ENCODE results near the gene STARD3. TPM values are rescaled to one million over a fixed set of nuclear protein-coding genes. Genes with fewer than 3 reads are reported as not detected.

The STARD3 gene
- total and polyA plus RNA-seq, 2 of the 13 experiments (the other 11 are each of a cell fraction or from before 2014, with no cell fraction given) = 34.6 to 100 TPM

DNA sequence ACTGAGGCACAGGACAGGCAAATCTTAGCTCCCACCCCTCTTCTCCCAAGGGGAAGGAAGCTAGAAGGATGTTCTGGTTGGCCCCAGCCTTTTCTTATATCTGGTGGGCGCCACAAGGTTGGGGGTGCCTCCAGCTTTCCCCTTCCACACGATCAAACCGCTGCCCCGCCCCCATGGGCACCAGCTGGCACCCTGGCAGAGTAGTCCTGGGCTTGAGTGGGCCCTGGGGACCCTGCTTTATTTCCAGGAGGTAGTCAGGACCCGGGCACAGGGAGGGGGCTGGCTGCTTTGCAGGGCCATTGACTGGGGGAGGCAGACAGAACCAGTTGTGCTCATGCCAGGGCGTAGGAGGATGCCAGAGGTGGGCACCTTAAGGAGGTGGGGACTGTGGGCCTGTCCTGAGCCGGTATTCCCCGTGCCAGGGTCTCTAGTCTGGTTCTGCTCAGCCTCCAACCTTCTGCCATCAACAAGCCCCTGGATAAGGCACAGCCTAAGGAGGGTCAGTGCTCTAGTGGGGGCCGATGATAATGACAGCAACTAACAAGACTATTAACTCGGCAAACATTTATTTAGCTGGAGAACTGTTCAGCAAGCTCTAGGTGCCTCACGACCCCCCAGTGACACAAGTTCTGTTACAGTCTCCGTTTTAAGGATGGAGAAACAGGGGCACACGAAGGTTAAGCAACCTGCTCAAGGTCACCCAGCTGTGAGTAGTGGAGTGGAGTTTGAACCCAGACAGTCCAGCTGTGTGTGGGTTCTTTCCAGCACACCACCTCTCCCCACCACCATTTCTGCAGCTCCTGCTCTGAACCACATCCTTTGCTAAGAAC is 17.8 kb upstream of the STARD3 start (continued):
- TF ChIP-seq ZHX2 (IDR thresholded peaks at IDR 0.05; ENCODE audit: low read depth) = no peak
- no peak for TF ChIP-seq ZHX2 (CRISPR knock-in tag; IDR thresholded peaks at IDR 0.05; ENCODE audit: borderline replicate concordance)
- no peak for TF ChIP-seq MAFK (conservative IDR thresholded peaks at IDR 0.05 in 1 of 2, IDR thresholded peaks at IDR 0.05 in 1 of 2; ENCODE audit: low read length in 2 of 2)
- peak; percentile 59; the same call in 1 of the 2 replicates for TF ChIP-seq ZBTB7A (CRISPR knock-in tag; IDR thresholded peaks at IDR 0.05)
- TF ChIP-seq, protein P1, sequence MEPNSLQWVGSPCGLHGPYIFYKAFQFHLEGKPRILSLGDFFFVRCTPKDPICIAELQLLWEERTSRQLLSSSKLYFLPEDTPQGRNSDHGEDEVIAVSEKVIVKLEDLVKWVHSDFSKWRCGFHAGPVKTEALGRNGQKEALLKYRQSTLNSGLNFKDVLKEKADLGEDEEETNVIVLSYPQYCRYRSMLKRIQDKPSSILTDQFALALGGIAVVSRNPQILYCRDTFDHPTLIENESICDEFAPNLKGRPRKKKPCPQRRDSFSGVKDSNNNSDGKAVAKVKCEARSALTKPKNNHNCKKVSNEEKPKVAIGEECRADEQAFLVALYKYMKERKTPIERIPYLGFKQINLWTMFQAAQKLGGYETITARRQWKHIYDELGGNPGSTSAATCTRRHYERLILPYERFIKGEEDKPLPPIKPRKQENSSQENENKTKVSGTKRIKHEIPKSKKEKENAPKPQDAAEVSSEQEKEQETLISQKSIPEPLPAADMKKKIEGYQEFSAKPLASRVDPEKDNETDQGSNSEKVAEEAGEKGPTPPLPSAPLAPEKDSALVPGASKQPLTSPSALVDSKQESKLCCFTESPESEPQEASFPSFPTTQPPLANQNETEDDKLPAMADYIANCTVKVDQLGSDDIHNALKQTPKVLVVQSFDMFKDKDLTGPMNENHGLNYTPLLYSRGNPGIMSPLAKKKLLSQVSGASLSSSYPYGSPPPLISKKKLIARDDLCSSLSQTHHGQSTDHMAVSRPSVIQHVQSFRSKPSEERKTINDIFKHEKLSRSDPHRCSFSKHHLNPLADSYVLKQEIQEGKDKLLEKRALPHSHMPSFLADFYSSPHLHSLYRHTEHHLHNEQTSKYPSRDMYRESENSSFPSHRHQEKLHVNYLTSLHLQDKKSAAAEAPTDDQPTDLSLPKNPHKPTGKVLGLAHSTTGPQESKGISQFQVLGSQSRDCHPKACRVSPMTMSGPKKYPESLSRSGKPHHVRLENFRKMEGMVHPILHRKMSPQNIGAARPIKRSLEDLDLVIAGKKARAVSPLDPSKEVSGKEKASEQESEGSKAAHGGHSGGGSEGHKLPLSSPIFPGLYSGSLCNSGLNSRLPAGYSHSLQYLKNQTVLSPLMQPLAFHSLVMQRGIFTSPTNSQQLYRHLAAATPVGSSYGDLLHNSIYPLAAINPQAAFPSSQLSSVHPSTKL (CRISPR knock-in tag; IDR thresholded peaks at IDR 0.05) = peak; percentile 38; the same call in 1 of the 2 replicates
- TF ChIP-seq HIC2 (CRISPR knock-in tag; IDR thresholded peaks at IDR 0.05; ENCODE audit: low read depth) = 0 out of 2 replicates have a peak, but pooled peaks have one; percentile 12
- TF ChIP-seq SALL1 (CRISPR knock-in tag; IDR thresholded peaks at IDR 0.05) = 0 out of 2 replicates have a peak, but pooled peaks have one; percentile 38
- 0 out of 2 replicates have a peak, but pooled peaks have one; percentile 38 for TF ChIP-seq ZSCAN25 (CRISPR knock-in tag; IDR thresholded peaks at IDR 0.05)
- no peak for TF ChIP-seq THAP11 (CRISPR knock-in tag; IDR thresholded peaks at IDR 0.05)
- no peak for TF ChIP-seq CHCHD3 (CRISPR knock-in tag; IDR thresholded peaks at IDR 0.05)
- peak; percentile 48; the same call in 1 of the 2 replicates for TF ChIP-seq TARDBP (CRISPR knock-in tag; IDR thresholded peaks at IDR 0.05)
- TF ChIP-seq, protein P2, sequence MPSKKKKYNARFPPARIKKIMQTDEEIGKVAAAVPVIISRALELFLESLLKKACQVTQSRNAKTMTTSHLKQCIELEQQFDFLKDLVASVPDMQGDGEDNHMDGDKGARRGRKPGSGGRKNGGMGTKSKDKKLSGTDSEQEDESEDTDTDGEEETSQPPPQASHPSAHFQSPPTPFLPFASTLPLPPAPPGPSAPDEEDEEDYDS (CRISPR knock-in tag; IDR thresholded peaks at IDR 0.05) = no peak
- TF ChIP-seq GATAD1 (CRISPR knock-in tag; IDR thresholded peaks at IDR 0.05) = no peak
- TF ChIP-seq ATAD3A (CRISPR knock-in tag; IDR thresholded peaks at IDR 0.05) = no peak
- TF ChIP-seq ZBTB7B (CRISPR knock-in tag; IDR thresholded peaks at IDR 0.05) = peak; percentile 51; the same call in 1 of the 2 replicates
- TF ChIP-seq, protein P3, sequence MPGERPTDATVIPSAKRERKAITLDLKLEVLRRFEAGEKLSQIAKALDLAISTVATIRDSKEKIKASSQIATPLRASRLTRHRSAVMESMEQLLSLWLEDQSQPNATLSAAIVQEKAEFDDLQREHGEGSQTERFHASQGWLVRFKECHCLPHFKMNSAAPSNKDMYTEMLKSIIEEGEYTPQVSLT (CRISPR knock-in tag; IDR thresholded peaks at IDR 0.05; ENCODE audit: borderline replicate concordance, low read depth) = no peak

Measured in HepG2 (cell line).